Lung (tissue), 12 donors: ENCODE data around the gene PLK4. TPM values are rescaled to one million over a fixed set of nuclear protein-coding genes. Genes with fewer than 3 reads are reported as not detected.

ENCODE experiments used
- ATAC-seq: fragments of 200-7000 bp; cut with Tn5 transposase; one replicate; pipeline ENCODE4 v1.9.1; 2020; ENCODE audit warnings: moderate number of reproducible peaks; ENCODE audit not compliant: insufficient read depth, low FRiP score
- DNase-seq, 3 donors: peaks; one replicate each; pipeline ENCODE4 v3.0.0-alpha.2; 2013 to 2017
- H3K27ac ChIP-seq, 2 donors: one replicate each; pipeline ENCODE4 v1.5.1; 2013; ENCODE audit warnings: mild to moderate bottlenecking in 2 of 2, moderate library complexity in 2 of 2, control low read depth in 1 of 2, inconsistent platforms in 1 of 2, low read depth in 1 of 2, low read length in 1 of 2
- H3K27me3 ChIP-seq, 3 donors: one replicate each; pipeline ENCODE4 v1.5.1; 2013; ENCODE audit warnings: low read length in 2 of 3; ENCODE audit not compliant: control insufficient read depth in 3 of 3, insufficient read depth in 3 of 3
- H3K36me3 ChIP-seq, 4 donors: one replicate each; pipeline ENCODE4 v1.5.1; 2013; ENCODE audit warnings: low read length in 4 of 4, mild to moderate bottlenecking in 1 of 4, moderate library complexity in 1 of 4; ENCODE audit not compliant: control insufficient read depth in 4 of 4, insufficient read depth in 4 of 4
- H3K4me1 ChIP-seq, 5 donors: one replicate each; pipeline ENCODE4 v1.5.1; 2013; ENCODE audit warnings: low read length in 5 of 5, mild to moderate bottlenecking in 2 of 5, moderate library complexity in 1 of 5; ENCODE audit not compliant: control insufficient read depth in 5 of 5, insufficient read depth in 5 of 5
- H3K4me3 ChIP-seq: one replicate; pipeline ENCODE4 v1.5.1; 2013; ENCODE audit warnings: mild to moderate bottlenecking, control low read depth, moderate library complexity
- H3K9ac ChIP-seq, 2 donors: one replicate each; pipeline ENCODE4 v1.5.1; 2013; ENCODE audit warnings: low read length in 2 of 2, control low read depth in 1 of 2; ENCODE audit not compliant: insufficient read depth in 1 of 2
- H3K9me3 ChIP-seq, 4 donors: one replicate each; pipeline ENCODE4 v1.5.1; 2013; ENCODE audit warnings: low read length in 3 of 4, mild to moderate bottlenecking in 1 of 4, moderate library complexity in 1 of 4; ENCODE audit not compliant: control insufficient read depth in 4 of 4, insufficient read depth in 3 of 4
- WGBS, 2 donors: extraction: QIAGEN DNeasy Blood & Tissue Kit; methylation state at CpG; one replicate each; pipeline ENCODE4 v1.1.7; 2013; 5-methylcytosine and 5-hydroxymethylcytosine counted together
- polyA plus RNA-seq, 2 donors: library from polyadenylated mRNA; stranded (reverse); fragments of 200-250 nt; gene quantifications; one replicate each; pipeline ENCODE4 v1.2.1, GENCODE V29; 2013
- total RNA-seq, 2 donors: library from RNA; depleted of rRNA in 1 of 2; stranded (reverse); fragments of >200 nt in 1 of 2; gene quantifications; one replicate each; pipeline ENCODE4 v1.2.1, GENCODE V29; 2014 to 2021
- TF ChIP-seq, protein P1 (sequence below): IDR thresholded peaks from 2 replicates; pipeline ENCODE4 v1.5.1; 2012; ENCODE audit warnings: mild to moderate bottlenecking; ENCODE audit errors: control extremely low read depth, extremely low read depth
- donor health status: control.
- donor health status: control.
- donor health status: Bipolar disorder and iron deficiency.
- donor health status: healthy.
- donor health status: DM: yes; HTN: yes; CAD: no.

The PLK4 gene
- total and polyA plus RNA-seq, 4 donors: 1.2 to 13.3 (median 1.9) TPM

DNA sequence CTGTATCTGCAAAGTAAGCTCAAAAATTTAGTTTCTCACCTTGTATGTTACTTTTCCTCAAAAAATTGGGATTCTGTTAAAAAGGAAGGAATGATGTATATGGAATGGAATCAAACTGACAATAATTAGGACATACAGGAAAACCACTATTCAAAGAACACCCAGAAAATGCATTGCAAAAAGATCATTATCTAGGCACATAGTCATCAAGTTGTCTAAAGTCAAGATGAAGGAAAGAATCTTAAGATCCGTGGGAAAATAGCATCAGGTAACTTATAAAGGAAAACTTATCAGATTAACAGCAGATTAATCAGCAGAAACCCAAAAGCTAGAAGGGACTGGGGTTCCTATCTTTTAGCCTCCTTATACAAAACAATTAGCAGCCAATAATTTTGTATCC lies 23.1 kb upstream of the PLK4 start:
- no peak overlapping the region for H3K9ac ChIP-seq
- peaks cover 0 to 13% (median 0%) of the 10 kb centered on the region in 4 donors for H3K9me3 ChIP-seq
- no peaks in the 10 kb centered on the region for H3K27me3 ChIP-seq
- TF ChIP-seq, protein P1, sequence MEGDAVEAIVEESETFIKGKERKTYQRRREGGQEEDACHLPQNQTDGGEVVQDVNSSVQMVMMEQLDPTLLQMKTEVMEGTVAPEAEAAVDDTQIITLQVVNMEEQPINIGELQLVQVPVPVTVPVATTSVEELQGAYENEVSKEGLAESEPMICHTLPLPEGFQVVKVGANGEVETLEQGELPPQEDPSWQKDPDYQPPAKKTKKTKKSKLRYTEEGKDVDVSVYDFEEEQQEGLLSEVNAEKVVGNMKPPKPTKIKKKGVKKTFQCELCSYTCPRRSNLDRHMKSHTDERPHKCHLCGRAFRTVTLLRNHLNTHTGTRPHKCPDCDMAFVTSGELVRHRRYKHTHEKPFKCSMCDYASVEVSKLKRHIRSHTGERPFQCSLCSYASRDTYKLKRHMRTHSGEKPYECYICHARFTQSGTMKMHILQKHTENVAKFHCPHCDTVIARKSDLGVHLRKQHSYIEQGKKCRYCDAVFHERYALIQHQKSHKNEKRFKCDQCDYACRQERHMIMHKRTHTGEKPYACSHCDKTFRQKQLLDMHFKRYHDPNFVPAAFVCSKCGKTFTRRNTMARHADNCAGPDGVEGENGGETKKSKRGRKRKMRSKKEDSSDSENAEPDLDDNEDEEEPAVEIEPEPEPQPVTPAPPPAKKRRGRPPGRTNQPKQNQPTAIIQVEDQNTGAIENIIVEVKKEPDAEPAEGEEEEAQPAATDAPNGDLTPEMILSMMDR: no peak
- no peak overlapping the region for H3K27ac ChIP-seq
- no peaks in the 10 kb centered on the region for H3K36me3 ChIP-seq
- ATAC-seq: no peak
- WGBS, 2 donors: 94 to 95% methylated on average over 1 of the region's 1 CpG
- no peak for DNase-seq
- H3K4me3 ChIP-seq: no peak overlapping the region
- peaks cover 0 to 4% (median 0%) of the 10 kb centered on the region in 5 donors for H3K4me1 ChIP-seq

DNA sequence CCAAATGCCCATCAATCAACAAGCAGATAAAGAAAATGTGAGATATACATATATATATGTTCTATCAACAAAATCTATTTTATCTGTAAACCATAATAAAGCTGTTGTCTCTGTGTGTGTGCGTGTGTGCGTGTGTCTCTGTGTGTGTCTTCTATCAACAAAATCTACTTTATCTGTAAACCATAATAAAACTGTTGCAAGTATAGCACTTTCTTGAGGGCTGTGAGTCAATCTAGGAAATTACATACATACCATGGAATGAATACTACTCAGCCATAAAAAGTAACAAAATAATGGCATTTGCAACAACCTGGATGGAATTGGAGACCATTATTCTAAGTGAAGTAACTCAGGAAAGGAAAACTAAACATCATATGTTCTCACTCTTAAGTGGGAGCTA lies 12.5 kb upstream of the PLK4 start:
- WGBS, 2 donors: 96 to 97% methylated on average over 2 of the region's 2 CpGs
- Histone ChIP-seq H3K27me3 (no peaks in the 10 kb centered on the region), H3K4me1 (peaks cover 0 to 12% (median 0%) of the 10 kb centered on the region in 5 donors), H3K36me3 (no peaks in the 10 kb centered on the region), H3K9me3 (no peaks in the 10 kb centered on the region), H3K27ac (no peak overlapping the region), H3K4me3 (no peak overlapping the region), H3K9ac (no peak overlapping the region)
- TF ChIP-seq, protein P1: no peak
- no peak for ATAC-seq
- DNase-seq: no peak

- DNase-seq: no peak
- Histone ChIP-seq H3K36me3 (no peaks in the 10 kb centered on the region), H3K4me3 (no peak overlapping the region), H3K27me3 (no peaks in the 10 kb centered on the region), H3K4me1 (peaks cover 0 to 12% (median 0%) of the 10 kb centered on the region in 5 donors), H3K9me3 (no peaks in the 10 kb centered on the region), H3K27ac (no peak overlapping the region), H3K9ac (no peak overlapping the region)
- ATAC-seq: no peak
- TF ChIP-seq, protein P1: no peak
Observed at GRCh38 chr4:127870281-127870680, 10.4 kb upstream of the PLK4 start.

- 34 to 62% methylated on average over 3 of the region's 3 CpGs for WGBS, 2 donors
- peak; percentile 72 for ATAC-seq
Observed at GRCh38 chr4:127870688-127871087, 10.0 kb upstream of the PLK4 start.

More at GRCh38 chr4:127870688-127871087, 10.0 kb upstream of the PLK4 start:
- Histone ChIP-seq H3K27me3 (no peaks in the 10 kb centered on the region), H3K4me3 (no peak overlapping the region), H3K9me3 (no peaks in the 10 kb centered on the region), H3K27ac (peak overlapping the region in 1 of 2 donors; percentile 9), H3K36me3 (no peaks in the 10 kb centered on the region), H3K9ac (no peak overlapping the region), H3K4me1 (peaks cover 0 to 12% (median 0%) of the 10 kb centered on the region in 5 donors)
- TF ChIP-seq, protein P1: no peak
- DNase-seq: peak in 1 of 3 donors; percentile 4
